ENCODE results near the gene SPANXA1. TPM values are rescaled to one million over a fixed set of nuclear protein-coding genes. Genes with fewer than 3 reads are reported as not detected.
"Not testable (repeated sequence)": the region's sequence is repeated elsewhere in the genome, so short reads cannot be mapped to it uniquely, and the experiment has no call there.

The SPANXA1 gene
- 25.7 TPM in 1 of 2 replicates, not detected in the other for total RNA-seq (2014; rRNA removed; shearing (Covaris generic))

- DNase-seq (ENCODE audit: low read depth), result not testable (repeated sequence)
Measured at GRCh38 chrX:141584638-141585037, at the start of gene SPANXA1. Gene SPANXA1 (minus strand): TSS chrX:141584738. CDS start chrX:141584678, 60 bp downstream.

GRCh38 chrX:141632124-141632523 lies 47.6 kb upstream of the SPANXA1 start:
- no peak for DNase-seq (ENCODE audit: low read depth)

- no peak for DNase-seq (ENCODE audit: low read depth)
Measured at GRCh38 chrX:141619336-141619735, 34.8 kb upstream of the SPANXA1 start.

- DNase-seq (ENCODE audit: low read depth), result no peak
Measured at GRCh38 chrX:141609111-141609510, 24.6 kb upstream of the SPANXA1 start.

- DNase-seq (ENCODE audit: low read depth), result not testable (repeated sequence)
Measured at GRCh38 chrX:141589408-141589807, 4.9 kb upstream of the SPANXA1 start, which contains the start of gene SPANXA2. Gene SPANXA2 (plus strand): TSS chrX:141589708. CDS start chrX:141589768, 60 bp downstream.

GRCh38 chrX:141542551-141542950 lies 42.0 kb downstream of the SPANXA1 start:
- not testable (repeated sequence) for DNase-seq (ENCODE audit: low read depth)

Other genes starting within 250 kb of the SPANXA1 start
- 25.7 and 64.6 TPM in 2 replicates for gene SPANXA2, start 5.0 kb upstream of the SPANXA1 start, total RNA-seq (2014; rRNA removed; shearing (Covaris generic))
- gene SPANXD, start 114.0 kb upstream of the SPANXA1 start, total RNA-seq (2014; rRNA removed; shearing (Covaris generic)), result 1.5 TPM in 1 of 2 replicates, not detected in the other

All from Daoy (cell line).